Measurements from ENCODE around the gene ABCA12. TPM values are rescaled to one million over a fixed set of nuclear protein-coding genes. Genes with fewer than 3 reads are reported as not detected.

ABCA12 gene
- total RNA-seq, 1 donor from 2014 or later = 0.12 TPM

DNA sequence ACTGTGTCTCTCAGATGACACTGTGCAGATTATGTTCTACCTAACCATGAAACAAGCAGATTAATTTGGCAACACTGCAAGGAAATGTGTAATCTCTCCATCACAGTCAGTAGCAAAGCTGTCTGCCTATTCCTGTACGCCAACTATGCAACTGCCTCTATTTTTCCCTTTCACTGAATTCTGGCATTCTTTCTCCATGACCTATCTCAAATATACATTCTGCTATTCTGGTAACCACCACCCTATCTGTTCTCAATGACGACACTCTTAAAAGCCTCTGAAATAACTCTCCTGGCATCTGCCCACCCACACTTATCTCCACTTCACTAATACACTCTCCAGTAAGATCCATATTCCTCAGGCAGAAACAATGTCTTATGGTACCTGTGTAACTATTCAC lies 78.7 kb downstream of the ABCA12 start:
- Mint-ChIP-seq H3K9me3 (no peaks in the 10 kb centered on the region), H3K4me3 (no peak overlapping the region), H3K27me3 (ENCODE audit: low read depth) (no peaks in the 10 kb centered on the region), H3K27ac (ENCODE audit: unreplicated experiment) (no peak overlapping the region), H3K36me3 (ENCODE audit: low read depth) (no peaks in the 10 kb centered on the region), H3K4me1 (no peaks in the 10 kb centered on the region)
- no peak for DNase-seq (ENCODE audit: low read depth, low spot score)
- TF ChIP-seq, protein P1, sequence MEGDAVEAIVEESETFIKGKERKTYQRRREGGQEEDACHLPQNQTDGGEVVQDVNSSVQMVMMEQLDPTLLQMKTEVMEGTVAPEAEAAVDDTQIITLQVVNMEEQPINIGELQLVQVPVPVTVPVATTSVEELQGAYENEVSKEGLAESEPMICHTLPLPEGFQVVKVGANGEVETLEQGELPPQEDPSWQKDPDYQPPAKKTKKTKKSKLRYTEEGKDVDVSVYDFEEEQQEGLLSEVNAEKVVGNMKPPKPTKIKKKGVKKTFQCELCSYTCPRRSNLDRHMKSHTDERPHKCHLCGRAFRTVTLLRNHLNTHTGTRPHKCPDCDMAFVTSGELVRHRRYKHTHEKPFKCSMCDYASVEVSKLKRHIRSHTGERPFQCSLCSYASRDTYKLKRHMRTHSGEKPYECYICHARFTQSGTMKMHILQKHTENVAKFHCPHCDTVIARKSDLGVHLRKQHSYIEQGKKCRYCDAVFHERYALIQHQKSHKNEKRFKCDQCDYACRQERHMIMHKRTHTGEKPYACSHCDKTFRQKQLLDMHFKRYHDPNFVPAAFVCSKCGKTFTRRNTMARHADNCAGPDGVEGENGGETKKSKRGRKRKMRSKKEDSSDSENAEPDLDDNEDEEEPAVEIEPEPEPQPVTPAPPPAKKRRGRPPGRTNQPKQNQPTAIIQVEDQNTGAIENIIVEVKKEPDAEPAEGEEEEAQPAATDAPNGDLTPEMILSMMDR (conservative IDR thresholded peaks at IDR 0.05) = no peak

GRCh38 chr2:215055891-215056290 lies 82.5 kb downstream of the ABCA12 start:
- H3K4me1 Mint-ChIP-seq = no peaks in the 10 kb centered on the region
- no peaks in the 10 kb centered on the region for H3K9me3 Mint-ChIP-seq
- no peak for DNase-seq (ENCODE audit: low read depth, low spot score)
- TF ChIP-seq, protein P1 (conservative IDR thresholded peaks at IDR 0.05) = no peak
- H3K27ac Mint-ChIP-seq (ENCODE audit: unreplicated experiment) = no peak overlapping the region
- no peak overlapping the region for H3K4me3 Mint-ChIP-seq
- no peaks in the 10 kb centered on the region for H3K36me3 Mint-ChIP-seq (ENCODE audit: low read depth)
- no peaks in the 10 kb centered on the region for H3K27me3 Mint-ChIP-seq (ENCODE audit: low read depth)

DNA sequence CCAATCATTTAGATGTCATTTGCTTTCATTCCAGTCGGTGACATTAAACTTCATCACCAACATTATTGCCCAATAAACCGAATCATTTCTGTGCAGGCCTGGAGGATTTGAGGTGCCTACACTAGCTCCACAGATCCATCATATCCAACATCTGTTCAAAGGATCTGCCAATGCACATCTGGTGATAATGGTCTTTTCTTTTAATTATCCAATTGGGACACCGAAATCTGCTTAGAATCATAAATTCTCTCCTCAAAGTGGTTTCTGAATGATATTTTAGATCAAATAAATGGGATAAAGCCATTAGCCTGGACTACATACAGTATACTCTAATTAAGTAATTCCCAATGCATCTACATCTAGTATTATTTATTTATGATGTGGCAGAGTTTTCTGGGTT lies 85.6 kb downstream of the ABCA12 start:
- Mint-ChIP-seq H3K27ac (ENCODE audit: unreplicated experiment) (no peak overlapping the region), H3K4me1 (no peaks in the 10 kb centered on the region), H3K36me3 (ENCODE audit: low read depth) (no peaks in the 10 kb centered on the region), H3K27me3 (ENCODE audit: low read depth) (no peaks in the 10 kb centered on the region), H3K4me3 (no peak overlapping the region), H3K9me3 (peaks cover 4% of the 10 kb centered on the region)
- DNase-seq (ENCODE audit: low read depth, low spot score) = no peak
- TF ChIP-seq, protein P1 (conservative IDR thresholded peaks at IDR 0.05) = no peak

DNA sequence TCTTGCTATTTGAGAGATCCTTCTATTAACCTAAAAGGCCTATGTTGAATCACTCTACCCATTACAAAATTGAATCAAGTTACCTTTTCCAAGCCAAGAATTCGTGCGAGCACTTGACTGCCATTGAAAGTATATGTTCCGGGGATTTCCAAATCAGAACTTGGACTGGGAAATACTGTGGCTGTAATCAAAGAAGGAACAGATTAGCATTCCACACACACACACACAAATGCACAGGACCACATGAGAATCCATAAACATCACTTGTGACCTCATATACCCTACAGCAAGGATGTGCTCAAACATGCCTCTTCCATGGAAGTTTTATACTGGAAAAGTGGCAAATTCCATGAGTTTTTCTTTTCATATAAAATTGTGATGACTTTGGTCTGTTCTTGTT lies 86.0 kb downstream of the ABCA12 start:
- Mint-ChIP-seq H3K27ac (ENCODE audit: unreplicated experiment) (no peak overlapping the region), H3K9me3 (peaks cover 7% of the 10 kb centered on the region), H3K36me3 (ENCODE audit: low read depth) (no peaks in the 10 kb centered on the region), H3K4me3 (no peak overlapping the region), H3K27me3 (ENCODE audit: low read depth) (no peaks in the 10 kb centered on the region), H3K4me1 (no peaks in the 10 kb centered on the region)
- DNase-seq (ENCODE audit: low read depth, low spot score) = no peak
- TF ChIP-seq, protein P1 (conservative IDR thresholded peaks at IDR 0.05) = no peak

DNA sequence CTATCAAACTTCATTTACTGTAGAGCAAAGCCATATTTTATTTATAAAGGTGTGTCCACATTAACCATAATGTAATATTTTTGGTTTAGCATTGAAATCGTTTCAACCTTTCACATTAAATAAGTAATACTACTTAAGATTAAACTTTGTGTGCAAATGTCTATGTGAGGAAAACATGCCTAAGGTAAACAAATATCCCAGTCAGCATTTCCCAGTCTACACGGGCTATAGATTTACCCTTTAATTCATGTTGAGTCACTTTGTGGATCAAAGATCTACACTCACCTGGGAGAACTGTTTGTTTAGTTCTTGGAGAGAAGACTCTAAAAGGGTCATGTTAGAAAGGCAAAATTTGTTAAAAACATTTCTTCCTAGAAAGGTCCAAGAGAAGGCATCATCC lies 89.1 kb downstream of the ABCA12 start:
- TF ChIP-seq, protein P1 (conservative IDR thresholded peaks at IDR 0.05) = no peak
- no peaks in the 10 kb centered on the region for H3K4me1 Mint-ChIP-seq
- no peak for DNase-seq (ENCODE audit: low read depth, low spot score)
- H3K4me3 Mint-ChIP-seq = no peak overlapping the region
- H3K36me3 Mint-ChIP-seq (ENCODE audit: low read depth) = no peaks in the 10 kb centered on the region
- H3K9me3 Mint-ChIP-seq = peaks cover 11% of the 10 kb centered on the region
- H3K27me3 Mint-ChIP-seq (ENCODE audit: low read depth) = no peaks in the 10 kb centered on the region
- H3K27ac Mint-ChIP-seq (ENCODE audit: unreplicated experiment) = no peak overlapping the region

- no peak for DNase-seq (ENCODE audit: low read depth, low spot score)
- Mint-ChIP-seq H3K4me1 (no peaks in the 10 kb centered on the region), H3K4me3 (no peak overlapping the region), H3K27ac (ENCODE audit: unreplicated experiment) (no peak overlapping the region), H3K27me3 (ENCODE audit: low read depth) (no peaks in the 10 kb centered on the region), H3K9me3 (peaks cover 4% of the 10 kb centered on the region), H3K36me3 (ENCODE audit: low read depth) (peaks cover 3% of the 10 kb centered on the region)
- TF ChIP-seq, protein P1 (conservative IDR thresholded peaks at IDR 0.05) = no peak
These were observed 100.0 kb downstream of the ABCA12 start for GRCh38 chr2:215038421-215038820.
